Fibroblast of lung (primary cell): ENCODE data around the gene GPC3. TPM values are rescaled to one million over a fixed set of nuclear protein-coding genes. Genes with fewer than 3 reads are reported as not detected.

Source experiments
- DNase-seq, 2 donors: peaks; one replicate each; pipeline versions ENCODE4 v3.0.0 to v3.0.0-alpha.2; 2010; ENCODE audit warnings: low read depth in 2 of 2
- H2AFZ ChIP-seq: 2 replicates; pipeline ENCODE4 v1.5.1; 2012; ENCODE audit warnings: low read length, control low read depth, inconsistent platforms
- H3K27ac ChIP-seq: 2 replicates; pipeline ENCODE4 v1.5.1; 2011; ENCODE audit warnings: low read length, control low read depth; ENCODE audit not compliant: insufficient read depth
- H3K27me3 ChIP-seq: 2 replicates; pipeline ENCODE4 v1.5.1; 2011; ENCODE audit warnings: mild to moderate bottlenecking, low read length; ENCODE audit not compliant: control insufficient read depth, insufficient read depth
- H3K36me3 ChIP-seq: 2 replicates; pipeline ENCODE4 v1.5.1; 2011; ENCODE audit warnings: low read length; ENCODE audit not compliant: control insufficient read depth, insufficient read depth
- H3K4me1 ChIP-seq: 2 replicates; pipeline ENCODE4 v1.5.1; 2011; ENCODE audit warnings: low read length; ENCODE audit not compliant: control insufficient read depth, insufficient read depth; ENCODE audit errors: extremely low read depth
- H3K4me2 ChIP-seq: 2 replicates; pipeline ENCODE4 v1.5.1; 2011; ENCODE audit warnings: low read length, control low read depth; ENCODE audit not compliant: insufficient read depth; ENCODE audit errors: extremely low read depth
- H3K4me3 ChIP-seq, 4 experiments: fragments of 200-600 bp in 1 of 4; sonication (generic) in 1 of 4; replicated peaks in 1 of 4; 2 replicates each; pipeline ENCODE4 v1.5.1; 2011 to 2016; ENCODE audit warnings: low read length in 4 of 4, low read depth in 3 of 4, mild to moderate bottlenecking in 3 of 4, control low read depth in 2 of 4, inconsistent platforms in 1 of 4, mixed read lengths in 1 of 4; ENCODE audit not compliant: insufficient read depth in 1 of 4; ENCODE audit errors: control extremely low read depth in 1 of 4
- H3K79me2 ChIP-seq: 2 replicates; pipeline ENCODE4 v1.5.1; 2012; ENCODE audit warnings: mild to moderate bottlenecking, low read length, inconsistent platforms; ENCODE audit not compliant: control insufficient read depth, insufficient read depth
- H3K9ac ChIP-seq: 2 replicates; pipeline ENCODE4 v1.5.1; 2011; ENCODE audit warnings: mild to moderate bottlenecking, low read length, control low read depth; ENCODE audit not compliant: insufficient read depth
- H3K9me3 ChIP-seq: 2 replicates; pipeline ENCODE4 v1.5.1; 2012; ENCODE audit warnings: low read depth, low read length; ENCODE audit not compliant: control insufficient read depth, insufficient read depth
- H4K20me1 ChIP-seq: 2 replicates; pipeline ENCODE4 v1.5.1; 2011; ENCODE audit warnings: low read length; ENCODE audit not compliant: control insufficient read depth, insufficient read depth; ENCODE audit errors: extremely low read depth
- CTCF ChIP-seq, 2 donors: IDR thresholded peaks in 1 of 2; conservative IDR thresholded peaks in 1 of 2; 1 replicate in 1 of 2; 2 replicates in 1 of 2; pipeline ENCODE4 v1.5.1; 2011 to 2012; ENCODE audit warnings: low read length in 2 of 2, control low read depth in 1 of 2, inconsistent platforms in 1 of 2, low read depth in 1 of 2, mild to moderate bottlenecking in 1 of 2
- EZH2 ChIP-seq: IDR thresholded peaks from 2 replicates; pipeline ENCODE4 v1.5.1; 2012; ENCODE audit warnings: low read length, control low read depth, mild to moderate bottlenecking; ENCODE audit errors: missing control alignments
- polyA plus RNA-seq, 2 donors: library from polyadenylated mRNA; depleted of rRNA in 1 of 2; stranded (reverse) in 1 of 2; unstranded in 1 of 2; fragments of >200 nt; gene quantifications; 2 replicates each; pipeline ENCODE4 v1.2.1, GENCODE V29; 2011 to 2012; ENCODE audit warnings: missing spikeins in 1 of 2
- total RNA-seq: library from RNA; depleted of rRNA; stranded (reverse); fragments of >200 nt; gene quantifications from 2 replicates; pipeline ENCODE4 v1.2.1, GENCODE V29; 2014

GPC3 gene
- total and polyA plus RNA-seq, 2 donors (not counting 1 experiment from before 2014, with no cell fraction given) = 6.4 to 7.1 TPM

DNA sequence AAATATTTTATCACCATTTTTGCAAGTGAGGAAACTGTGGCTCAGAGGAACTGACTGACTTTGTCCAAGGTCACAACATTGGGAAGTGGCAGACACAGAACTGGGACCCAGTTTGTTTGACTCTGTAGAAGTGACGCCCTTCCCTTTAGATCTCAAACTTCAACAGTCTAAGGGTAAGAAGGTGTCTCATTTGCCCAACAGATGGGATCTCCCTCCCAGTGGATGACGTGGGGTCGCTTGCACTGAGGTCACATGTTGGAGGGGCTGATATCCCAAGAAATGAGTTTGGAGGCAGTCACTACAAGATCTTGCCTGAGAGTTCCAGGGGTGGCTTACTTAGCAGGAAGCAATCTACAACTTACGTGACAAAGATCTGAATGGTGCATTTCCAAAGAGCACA lies 397.6 kb downstream of the GPC3 start:
- no peak for DNase-seq
- Histone ChIP-seq H3K4me3 (no peak overlapping the region), H3K27ac (no peak overlapping the region), H3K4me1 (no peaks in the 10 kb centered on the region), H3K9ac (no peak overlapping the region), H3K4me2 (no peak overlapping the region), H4K20me1 (no peaks in the 10 kb centered on the region), H3K9me3 (no peaks in the 10 kb centered on the region), H3K79me2 (no peaks in the 10 kb centered on the region), H3K36me3 (no peaks in the 10 kb centered on the region), H2AFZ (no peak overlapping the region), H3K27me3 (no peaks in the 10 kb centered on the region)
- no peak for TF ChIP-seq CTCF (conservative IDR thresholded peaks at IDR 0.05 in 1 of 2, IDR thresholded peaks at IDR 0.05 in 1 of 2; ENCODE audit: low read depth in 1 of 2, low read length in 2 of 2)
- TF ChIP-seq EZH2 = no peak

GRCh38 chrX:133587071-133587470 lies 398.3 kb downstream of the GPC3 start:
- no peak for DNase-seq
- no peak overlapping the region for H3K4me3 ChIP-seq
- no peaks in the 10 kb centered on the region for H3K9me3 ChIP-seq
- no peaks in the 10 kb centered on the region for H3K27me3 ChIP-seq
- H3K9ac ChIP-seq = no peak overlapping the region
- no peaks in the 10 kb centered on the region for H3K79me2 ChIP-seq
- H3K4me2 ChIP-seq = no peak overlapping the region
- H3K4me1 ChIP-seq = no peaks in the 10 kb centered on the region
- H4K20me1 ChIP-seq = no peaks in the 10 kb centered on the region
- H3K36me3 ChIP-seq = no peaks in the 10 kb centered on the region
- TF ChIP-seq EZH2 = no peak
- no peak for TF ChIP-seq CTCF (conservative IDR thresholded peaks at IDR 0.05 in 1 of 2, IDR thresholded peaks at IDR 0.05 in 1 of 2; ENCODE audit: low read depth in 1 of 2, low read length in 2 of 2)
- H3K27ac ChIP-seq = no peak overlapping the region
- H2AFZ ChIP-seq = no peak overlapping the region

DNA sequence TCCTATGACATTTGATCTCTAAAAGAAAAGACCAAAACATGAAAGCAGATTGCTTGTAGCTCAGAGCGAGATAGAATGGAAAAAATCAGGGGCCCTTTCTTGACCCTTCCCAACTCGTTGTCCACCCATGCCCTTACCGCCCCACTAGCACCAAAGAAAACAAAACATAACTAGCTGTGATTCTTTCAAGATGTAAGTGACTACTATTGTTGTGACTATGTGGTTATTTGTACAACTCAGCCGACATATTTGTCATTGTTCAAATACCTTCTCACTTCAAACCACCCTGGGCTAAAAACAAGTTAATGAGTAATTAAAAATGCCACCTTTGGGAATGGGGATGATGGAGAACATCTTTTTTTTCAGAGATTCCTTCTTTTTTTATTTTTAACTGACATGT lies 399.0 kb downstream of the GPC3 start:
- H3K9ac ChIP-seq = no peak overlapping the region
- TF ChIP-seq CTCF (conservative IDR thresholded peaks at IDR 0.05 in 1 of 2, IDR thresholded peaks at IDR 0.05 in 1 of 2; ENCODE audit: low read depth in 1 of 2, low read length in 2 of 2) (no peak), EZH2 (no peak)
- no peaks in the 10 kb centered on the region for H3K4me1 ChIP-seq
- H3K27me3 ChIP-seq = no peaks in the 10 kb centered on the region
- H3K4me3 ChIP-seq = no peak overlapping the region
- DNase-seq = peak in 1 of 2 donors; percentile 44
- H3K36me3 ChIP-seq = no peaks in the 10 kb centered on the region
- H2AFZ ChIP-seq = no peak overlapping the region
- no peaks in the 10 kb centered on the region for H3K9me3 ChIP-seq
- no peak overlapping the region for H3K27ac ChIP-seq
- H3K4me2 ChIP-seq = no peak overlapping the region
- no peaks in the 10 kb centered on the region for H4K20me1 ChIP-seq
- H3K79me2 ChIP-seq = no peaks in the 10 kb centered on the region
